ENCODE measurements around the gene SCFD2.
"Not testable (repeated sequence)": the region's sequence is repeated elsewhere in the genome, so short reads cannot be mapped to it uniquely, and the experiment has no call there.

The SCFD2 gene

DNA sequence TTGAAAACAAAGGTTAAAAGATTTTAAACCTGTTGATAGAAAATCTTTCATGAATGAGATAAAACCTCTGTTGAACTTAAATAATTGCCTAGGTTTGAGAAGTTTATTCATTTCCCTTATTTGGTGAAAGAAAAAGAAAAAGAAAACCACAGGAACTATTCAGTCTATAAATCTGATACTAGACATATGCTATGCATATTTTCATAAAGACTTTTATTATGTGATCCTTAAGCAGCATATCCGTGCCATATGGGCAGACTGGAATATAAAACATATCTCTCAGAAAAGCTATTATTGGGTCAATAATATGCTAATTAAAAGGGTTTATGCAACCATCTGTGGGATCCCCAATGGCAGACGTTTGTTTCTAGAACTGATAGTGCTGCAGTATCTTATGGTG is 325.0 kb downstream of the SCFD2 start:
- no peak for DNase-seq

- no peak for DNase-seq
Observed at GRCh38 chr4:53040459-53040815, 325.4 kb downstream of the SCFD2 start.

- DNase-seq, result no peak
Observed at GRCh38 chr4:53039741-53040458, 326.0 kb downstream of the SCFD2 start.

- DNase-seq, result no peak
Observed at GRCh38 chr4:53037892-53038291, 328.0 kb downstream of the SCFD2 start.

DNA sequence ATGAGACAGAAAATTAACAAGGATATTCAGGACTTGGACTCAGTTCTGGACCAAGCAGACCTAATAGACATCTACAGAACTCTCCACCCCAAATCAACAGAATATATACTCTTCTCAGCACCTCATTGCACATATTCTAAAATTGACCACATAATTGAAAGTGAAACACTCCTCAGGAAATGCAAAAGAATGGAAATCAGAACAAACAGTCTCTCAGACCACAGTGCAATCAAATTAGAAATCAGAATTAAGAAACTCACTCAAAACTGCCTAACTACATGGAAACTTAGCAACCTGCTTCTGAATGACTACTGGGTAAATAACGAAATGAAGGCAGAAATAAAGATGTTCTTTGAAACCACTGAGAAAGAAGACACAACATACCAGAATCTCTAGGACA is 333.0 kb downstream of the SCFD2 start:
- not testable (repeated sequence) for DNase-seq

- no peak for DNase-seq
Observed at GRCh38 chr4:53026233-53026632, 339.6 kb downstream of the SCFD2 start.

- no peak for DNase-seq
Observed at GRCh38 chr4:53023677-53024299, 342.1 kb downstream of the SCFD2 start.

GRCh38 chr4:53022513-53023100 is 343.3 kb downstream of the SCFD2 start:
- DNase-seq, result no peak

- no peak for DNase-seq
Observed at GRCh38 chr4:53021754-53022512, 343.9 kb downstream of the SCFD2 start.

DNA sequence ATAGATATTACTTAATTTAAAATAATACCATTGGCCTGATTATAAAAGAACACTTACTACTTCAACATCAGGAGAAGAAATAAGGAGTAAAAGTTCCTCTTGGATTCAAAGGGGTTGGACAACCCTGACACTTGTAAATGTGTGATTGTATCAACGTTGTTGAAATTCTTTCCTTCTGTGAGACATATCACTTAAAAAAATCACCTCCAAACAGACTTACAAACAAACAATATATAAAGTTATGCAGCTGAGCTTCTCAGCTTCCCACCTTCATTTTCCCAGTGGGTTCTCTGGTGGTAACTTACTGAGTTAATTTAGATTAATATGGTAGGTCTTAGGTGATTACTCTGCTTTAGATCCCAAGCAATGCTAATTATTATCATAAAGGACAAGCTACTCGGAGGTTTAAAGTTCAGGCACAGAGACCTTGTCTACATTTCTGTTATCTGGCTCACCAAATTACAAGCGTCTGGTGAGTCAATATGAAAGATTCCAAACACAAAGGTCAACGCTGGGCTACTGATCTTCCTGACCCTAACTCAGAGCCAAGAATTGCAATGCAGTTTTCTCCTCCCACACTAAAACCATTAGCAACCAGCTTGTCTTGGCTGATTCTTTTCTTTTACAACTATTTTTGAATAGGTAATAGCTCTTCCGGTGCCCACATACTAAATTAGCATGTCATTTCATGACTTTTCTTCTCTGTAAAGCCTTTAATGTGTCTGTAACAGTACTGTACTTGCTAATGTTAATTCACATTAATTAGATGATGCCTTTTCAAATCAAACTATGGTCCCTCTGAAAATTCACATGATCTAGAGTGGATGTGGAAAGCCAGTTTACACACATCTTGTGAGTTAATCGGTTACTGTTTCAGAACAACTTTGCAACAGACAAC is 346.1 kb downstream of the SCFD2 start:
- DNase-seq, result no peak

DNA sequence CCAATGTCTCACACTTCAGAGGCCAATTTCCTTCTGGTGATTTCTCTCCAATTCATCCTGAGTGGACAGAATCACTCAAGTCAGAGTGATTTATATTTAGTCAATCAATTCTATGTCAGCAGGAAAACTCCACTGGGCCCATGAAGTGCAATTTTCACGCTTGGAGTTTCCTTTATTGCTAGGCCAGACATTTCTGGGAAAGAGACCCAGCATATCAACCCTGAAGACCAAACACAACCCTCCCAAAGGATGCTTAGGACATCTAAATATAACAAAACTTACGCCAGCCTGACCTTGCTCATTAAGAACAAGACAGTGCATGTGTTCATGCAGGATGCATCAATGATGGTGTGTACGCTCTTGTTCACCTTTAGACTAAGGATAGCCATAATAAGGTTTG is 347.4 kb downstream of the SCFD2 start:
- DNase-seq, result no peak

DNA sequence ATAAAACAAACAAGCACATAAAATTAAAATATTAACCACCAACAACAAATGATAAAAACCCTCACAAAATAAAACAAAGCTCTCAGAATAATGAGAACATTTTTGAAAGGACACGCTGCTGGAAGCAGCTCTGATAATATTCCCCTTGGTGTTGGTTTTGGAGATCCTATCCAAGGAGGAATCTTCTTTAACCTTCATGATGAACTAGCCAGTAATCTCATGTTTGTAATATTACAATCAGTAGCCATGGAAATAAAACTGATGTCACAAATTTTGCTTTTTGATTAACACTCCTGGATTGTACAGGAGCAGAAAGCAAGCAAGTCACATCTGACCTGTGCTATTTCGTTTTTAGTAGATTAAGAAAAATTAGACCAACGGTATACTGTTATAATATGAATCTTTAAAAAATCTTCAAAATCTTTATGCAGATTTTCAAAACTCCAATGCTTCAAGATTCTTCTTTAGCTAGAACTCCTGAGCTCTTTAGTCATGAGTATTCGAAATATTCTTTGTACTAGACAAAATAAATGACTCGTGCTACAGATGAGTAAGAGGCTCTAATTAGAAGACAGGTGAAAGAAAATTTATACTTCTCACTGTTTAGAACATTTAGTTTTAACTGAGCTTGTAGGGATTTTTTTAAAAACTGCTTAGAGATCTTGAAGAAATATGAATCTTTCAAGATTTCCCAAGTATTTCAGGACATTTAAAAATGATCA is 349.6 kb downstream of the SCFD2 start:
- no peak for DNase-seq

DNA sequence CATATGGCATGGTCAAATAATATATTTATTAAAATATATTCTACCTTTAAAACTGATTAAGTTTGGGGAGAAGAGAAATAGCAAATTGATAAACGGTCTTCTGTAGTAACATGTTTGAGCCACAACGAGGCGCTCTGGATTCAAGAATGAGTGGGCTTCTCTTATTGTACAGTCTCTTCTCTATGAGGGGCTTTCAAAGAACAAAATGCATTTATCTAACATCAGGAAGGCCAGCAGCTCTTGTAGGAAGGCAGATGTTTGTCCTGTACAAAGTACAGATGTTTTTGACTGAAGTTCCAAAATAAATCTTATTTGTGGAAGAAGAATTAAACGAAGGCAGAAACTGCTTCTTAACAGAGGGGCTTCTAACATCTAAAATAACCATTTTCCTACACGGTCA is 350.2 kb downstream of the SCFD2 start:
- no peak for DNase-seq

DNA sequence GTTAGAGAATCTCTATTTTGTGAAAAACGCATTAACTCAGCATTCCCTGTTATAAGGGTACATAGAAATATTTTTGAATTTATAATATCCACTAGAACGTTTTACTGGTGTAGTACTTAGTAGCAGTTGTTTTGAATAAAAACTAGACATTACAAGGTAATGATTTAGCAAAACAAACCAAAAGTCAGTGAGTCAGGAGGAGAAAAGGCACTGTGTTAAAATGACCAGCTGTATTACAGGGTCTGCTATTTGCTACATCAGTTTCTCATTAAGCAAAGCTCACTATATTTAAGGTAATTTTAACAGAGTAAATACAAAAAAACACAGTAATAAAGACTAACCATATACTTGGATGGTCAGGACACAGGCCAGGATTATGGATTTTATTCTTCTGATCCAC is 351.0 kb downstream of the SCFD2 start:
- DNase-seq, result no peak

GRCh38 chr4:53013873-53014775 is 351.7 kb downstream of the SCFD2 start:
- no peak for DNase-seq

DNA sequence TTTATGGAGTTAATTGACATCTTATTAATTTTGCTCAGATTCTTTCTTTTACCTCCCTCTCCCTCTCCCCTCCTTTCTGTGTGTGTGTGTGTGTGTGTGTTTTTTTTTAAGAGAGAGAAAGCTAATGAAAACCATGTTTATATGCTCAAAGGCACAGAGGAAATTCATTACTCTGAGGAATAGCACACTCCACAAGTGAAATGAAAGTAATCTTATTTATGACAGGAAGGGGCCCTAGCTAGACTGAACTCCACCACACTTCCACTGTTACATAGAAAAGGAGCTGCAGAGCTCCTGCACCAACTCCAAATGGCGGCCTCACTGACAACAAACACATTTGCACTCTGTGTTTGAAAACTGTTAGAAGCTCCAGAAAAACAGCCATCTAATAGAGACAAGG is 353.1 kb downstream of the SCFD2 start:
- DNase-seq, result no peak

DNA sequence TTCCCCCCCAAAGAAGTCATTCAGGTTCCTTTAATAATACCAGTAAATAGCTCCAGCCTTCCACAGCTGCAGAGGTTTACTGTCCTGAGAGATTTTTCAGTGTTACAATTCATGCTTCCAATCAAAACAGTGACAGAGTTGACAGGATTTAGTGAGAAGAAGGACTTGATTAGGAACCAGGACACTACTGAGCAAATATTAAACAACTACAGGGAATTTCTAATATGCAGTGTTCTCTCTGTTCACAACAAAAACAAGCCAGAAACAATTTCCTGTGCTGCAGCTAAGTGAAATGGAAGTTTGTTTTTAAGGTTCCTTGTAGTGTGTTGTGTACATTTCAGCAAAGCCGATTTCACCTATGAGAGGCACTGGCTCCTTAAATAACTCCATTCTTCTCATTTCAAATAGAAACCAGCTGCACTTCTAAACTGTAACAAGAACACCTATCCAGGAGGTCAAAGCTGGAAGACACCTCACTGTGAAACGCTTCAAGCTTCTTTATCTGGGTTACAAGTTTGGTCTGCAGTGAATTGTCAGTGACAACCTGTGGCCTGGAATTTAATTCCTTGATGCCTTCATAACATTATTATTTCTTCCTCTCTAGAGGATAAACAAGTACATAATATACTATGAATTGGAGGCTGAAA is 354.5 kb downstream of the SCFD2 start:
- DNase-seq, result no peak

- no peak for DNase-seq
Observed at GRCh38 chr4:53010318-53010717, 355.5 kb downstream of the SCFD2 start.

- no peak for DNase-seq
Observed at GRCh38 chr4:53009824-53010223, 356.0 kb downstream of the SCFD2 start.

DNA sequence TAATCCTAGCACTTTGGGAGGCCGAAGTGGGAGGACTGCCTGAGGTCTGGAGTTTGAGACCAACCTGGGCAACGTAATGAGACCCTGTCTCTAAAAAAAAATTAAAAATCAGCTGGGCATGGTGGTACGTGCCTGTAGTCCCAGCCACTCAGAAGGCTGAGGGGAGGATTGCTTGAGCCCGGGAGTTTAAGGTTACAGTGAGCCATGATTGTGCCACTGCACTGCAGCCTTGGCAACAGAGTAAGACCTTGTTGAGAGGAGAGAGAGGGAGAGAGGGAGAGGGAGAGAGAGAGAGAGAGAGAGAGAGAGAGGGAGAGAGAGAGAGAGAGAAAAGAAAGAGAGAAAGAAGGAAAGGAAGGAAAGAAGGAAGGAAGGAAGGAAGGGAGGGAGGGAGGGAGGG is 358.8 kb downstream of the SCFD2 start:
- DNase-seq, result no peak
